Activated CD4-positive, alpha-beta T cell treated with anti-CD3 and anti-CD28 coated beads for 1 hour (primary cell): ENCODE results near the gene NUMA1.

Source experiments
- DNase-seq: peaks from one replicate; pipeline ENCODE4 v3.0.0-alpha.2; 2020

Gene NUMA1

DNA sequence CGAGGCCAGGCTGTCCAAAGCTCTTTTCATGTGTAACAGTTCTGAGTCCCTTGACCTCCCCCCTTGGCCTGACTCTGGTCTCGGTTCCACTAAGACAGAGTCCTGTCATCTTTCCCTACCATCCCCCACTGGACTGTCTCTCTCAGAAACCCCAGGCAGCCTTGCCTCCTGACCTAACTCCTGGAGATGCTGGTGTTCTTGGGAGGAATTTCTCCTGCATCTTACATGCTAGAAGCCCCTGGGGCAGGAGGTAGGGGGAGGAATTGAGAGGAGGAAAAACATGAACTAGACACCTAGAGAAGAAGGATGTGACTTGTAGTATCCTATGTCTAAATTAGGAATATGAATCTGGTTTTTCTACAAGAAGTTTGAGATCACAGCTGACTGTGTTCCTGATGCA, 82.3 kb downstream of the NUMA1 start:
- no peak for DNase-seq

DNA sequence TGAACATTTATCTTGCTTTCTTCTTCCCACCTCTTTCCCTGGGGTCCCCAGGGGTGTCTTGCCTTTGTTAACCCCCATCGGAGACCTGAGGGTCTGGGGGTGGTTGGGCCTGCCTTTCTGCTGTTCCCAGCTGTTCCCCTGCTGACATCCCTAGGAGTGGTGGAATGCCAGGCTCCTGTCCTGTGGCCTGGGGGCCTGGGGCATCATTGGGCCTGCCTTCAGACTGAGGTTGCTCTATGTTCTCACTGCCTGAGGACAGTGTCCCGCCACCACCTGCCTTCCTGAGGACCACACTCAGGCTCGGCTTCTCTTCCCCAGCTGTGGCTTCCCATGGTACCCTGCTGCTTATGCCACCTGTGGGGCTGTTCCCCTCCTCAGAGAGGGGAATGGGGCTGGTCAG, 82.7 kb downstream of the NUMA1 start:
- no peak for DNase-seq

DNA sequence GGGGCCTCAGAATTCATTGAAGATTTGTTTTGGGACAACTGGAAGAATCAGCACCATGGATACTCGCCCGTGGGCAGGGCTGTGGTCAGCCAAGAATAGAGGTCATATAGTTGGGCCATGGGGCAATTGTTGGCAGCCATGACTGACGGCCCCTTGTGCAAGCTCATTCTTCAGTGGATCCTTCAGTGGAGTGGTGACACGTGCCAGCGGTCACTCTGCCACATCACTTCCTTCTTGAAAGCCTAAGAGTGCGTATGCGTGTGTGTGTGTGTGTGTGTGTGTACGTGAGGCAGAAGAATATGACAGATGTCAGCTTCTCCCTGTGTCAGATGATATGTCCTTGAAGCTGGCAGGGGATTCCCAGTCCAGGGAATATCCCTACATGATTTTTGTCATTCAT, 83.4 kb downstream of the NUMA1 start:
- DNase-seq = no peak

DNA sequence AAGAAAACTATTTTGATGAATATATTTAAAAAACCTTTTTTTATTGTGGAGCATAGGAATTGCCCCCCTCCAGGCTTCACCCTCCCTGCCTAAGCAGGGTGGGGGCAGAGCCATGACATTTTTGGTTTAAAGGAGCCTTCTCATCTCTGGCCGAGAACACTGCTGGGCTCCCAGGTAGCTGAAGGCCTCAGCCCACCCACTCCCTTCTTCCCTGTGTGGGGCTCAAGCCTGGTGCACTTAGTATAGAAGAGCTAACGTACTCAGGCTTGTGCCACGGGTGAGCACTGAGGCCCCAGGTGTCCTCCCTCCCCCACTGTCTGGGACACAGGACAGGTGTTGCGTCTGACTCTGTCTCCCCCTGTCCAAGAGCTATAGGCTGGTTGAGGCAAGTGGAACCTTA, 83.8 kb downstream of the NUMA1 start:
- no peak for DNase-seq

DNA sequence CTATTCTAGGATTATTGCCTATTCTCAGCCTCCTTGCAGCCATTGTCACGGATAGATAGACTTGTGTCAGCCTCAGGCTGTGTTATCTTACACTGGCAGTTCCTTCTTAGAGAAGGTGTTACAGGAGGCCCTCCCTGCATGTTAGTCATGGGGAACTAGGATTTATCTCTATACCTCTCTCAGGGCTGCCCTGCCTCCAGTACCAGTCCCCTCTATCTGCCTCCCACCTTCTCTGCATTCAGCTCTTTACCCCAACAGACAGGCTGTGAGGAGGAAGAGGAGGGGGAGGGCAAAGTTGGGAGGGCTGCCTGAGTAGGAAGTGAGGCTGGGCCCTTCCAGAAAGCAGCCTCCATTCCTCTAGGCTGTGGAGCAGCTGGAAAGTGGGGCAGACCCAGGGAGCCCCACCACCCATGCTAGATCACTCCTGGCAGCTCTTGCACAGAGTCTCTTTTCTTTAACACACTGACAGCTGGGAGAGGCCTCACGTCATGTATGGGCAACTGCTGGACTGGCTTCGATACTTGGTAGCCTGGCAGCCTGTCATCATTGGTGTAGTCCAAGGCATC, 84.5 kb downstream of the NUMA1 start:
- no peak for DNase-seq

DNA sequence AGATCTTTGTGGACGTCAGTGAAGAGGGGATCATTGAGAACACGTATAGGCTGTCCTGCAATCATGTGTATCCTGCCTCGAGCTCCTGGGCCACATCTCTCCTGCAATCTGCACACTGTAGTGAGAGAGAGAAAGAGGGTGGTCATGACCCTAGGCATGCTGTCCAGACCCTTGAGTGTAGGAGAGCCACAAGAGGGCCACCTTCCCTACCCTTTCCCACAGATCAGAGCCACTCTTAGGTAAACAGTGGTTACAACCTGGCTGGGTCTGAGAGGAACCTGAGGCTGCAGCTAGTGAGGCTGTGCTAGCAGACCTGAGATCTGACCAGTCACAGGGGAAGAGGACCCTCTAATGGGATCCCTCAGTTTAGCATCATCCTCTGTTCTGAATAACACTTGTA, 85.6 kb downstream of the NUMA1 start:
- no peak for DNase-seq

DNA sequence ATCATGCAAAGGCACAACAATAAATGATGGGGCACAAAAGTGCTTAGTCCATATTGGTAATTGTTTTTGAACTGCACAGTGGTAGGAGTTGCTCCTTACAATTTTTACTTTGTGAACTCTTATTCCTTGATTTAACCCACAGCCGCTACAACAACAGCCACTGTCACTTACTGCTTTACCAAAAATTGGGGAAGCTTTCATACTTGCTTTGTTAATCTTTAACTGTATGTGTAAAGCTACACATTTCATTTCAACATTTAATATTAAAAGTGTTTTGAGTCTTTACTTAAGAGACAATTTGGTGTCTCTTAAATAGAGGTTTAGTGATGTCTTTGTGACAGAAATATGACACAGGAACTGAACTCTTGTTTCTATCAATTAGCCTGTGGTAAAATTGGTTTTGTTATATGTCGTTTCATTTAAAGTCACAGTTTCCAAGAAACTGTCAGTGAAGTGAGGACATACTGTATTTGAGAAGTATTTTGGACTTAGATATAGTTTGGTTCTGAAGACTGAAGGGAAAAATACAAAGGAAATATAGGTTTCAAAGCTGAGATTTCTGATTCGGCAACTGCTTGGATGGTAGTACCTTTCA, 88.1 kb downstream of the NUMA1 start:
- no peak for DNase-seq

DNA sequence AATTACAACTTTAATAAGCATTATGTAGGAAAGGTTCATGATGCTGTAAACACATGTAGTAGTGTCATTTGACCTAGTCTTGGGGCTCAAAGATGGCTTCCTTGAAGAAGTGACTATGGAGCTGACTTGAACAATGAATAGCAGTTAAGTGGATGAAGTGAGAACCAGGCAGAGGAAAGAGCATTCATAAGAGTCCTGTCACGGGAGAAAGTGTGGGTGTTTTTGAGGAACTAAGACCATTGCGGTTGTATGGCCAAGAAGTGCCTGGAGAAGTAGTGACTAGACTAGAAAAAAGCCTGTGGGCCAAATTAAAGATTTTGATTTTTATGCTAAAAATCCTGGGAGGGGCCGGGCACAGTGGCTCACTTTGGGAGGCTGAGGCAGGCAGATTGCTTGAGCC, 88.8 kb downstream of the NUMA1 start:
- DNase-seq = no peak

DNA sequence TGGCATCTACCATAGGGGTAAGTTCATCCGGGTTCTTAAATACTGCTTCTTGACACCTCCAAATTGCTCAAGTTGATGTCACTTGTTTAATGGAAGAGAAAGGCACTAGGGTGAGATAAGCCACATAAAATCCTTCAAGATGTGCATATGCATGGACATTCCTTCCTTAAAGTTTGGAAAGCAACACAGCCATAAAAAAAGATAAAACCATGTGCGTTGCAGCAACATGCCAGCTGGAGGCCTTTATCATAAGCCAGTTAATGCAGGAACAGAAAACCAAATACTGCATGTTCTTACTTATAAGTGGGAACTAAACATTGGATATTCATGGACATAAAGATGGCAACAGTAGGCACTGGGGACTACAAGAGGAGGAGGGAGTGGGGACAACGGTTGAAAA, 89.6 kb downstream of the NUMA1 start:
- DNase-seq = no peak

DNA sequence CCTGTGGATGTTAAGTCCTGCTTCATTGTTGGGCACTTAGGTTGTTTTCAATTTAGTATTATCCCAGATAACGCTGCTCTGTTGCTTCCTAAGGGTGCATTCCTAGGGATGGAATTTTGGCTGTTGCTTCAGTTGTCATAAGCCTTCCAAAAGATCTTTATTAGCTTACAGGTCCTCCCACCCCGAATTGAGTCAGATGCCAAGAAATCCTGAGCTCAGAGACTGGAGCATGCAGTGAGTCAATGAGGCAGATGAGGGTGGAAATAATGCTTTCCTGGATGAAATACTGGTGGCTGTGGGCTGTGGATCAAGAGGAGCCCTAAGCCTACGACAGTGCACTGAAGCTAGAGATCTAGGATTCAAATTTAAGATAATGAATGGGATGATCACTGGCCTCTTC, 92.3 kb downstream of the NUMA1 start:
- no peak for DNase-seq

DNA sequence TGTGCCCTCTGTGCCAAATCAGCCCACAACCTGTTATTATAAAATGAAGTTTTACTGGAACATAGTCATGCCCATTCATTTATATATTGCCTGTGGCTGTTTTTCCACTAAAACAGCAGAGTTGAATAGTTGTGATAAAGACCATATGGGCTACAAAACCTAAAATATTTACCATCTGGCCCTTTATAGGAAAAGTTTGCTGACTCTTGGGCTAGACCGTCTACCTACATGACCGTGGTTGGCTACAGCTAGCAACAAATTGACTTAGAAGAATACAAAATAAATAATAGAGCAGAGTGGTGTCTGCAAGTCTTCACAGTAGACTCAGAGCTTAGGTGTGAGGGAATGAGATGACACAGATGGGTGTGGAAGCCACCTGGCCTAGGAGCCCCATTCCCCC, 92.8 kb downstream of the NUMA1 start:
- DNase-seq = no peak

DNA sequence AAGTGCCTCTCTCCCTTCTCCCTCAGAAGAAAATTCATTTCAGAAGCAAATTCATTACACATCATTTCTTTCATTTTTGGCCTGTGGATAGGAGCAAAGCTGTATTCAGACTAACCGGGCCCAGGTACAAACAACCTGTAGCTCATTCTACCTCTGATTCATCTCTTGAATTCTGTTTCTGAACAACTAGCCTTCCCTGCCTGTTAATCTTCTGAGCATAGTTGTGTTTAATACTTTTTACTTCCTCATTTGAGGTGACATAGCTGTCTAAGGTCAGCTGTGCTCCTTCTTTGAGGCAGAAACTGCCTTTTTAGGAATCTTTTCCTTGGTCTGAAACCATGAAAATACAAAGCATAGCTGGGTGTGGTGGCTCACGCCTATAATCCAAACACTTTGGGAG, 94.2 kb downstream of the NUMA1 start:
- no peak for DNase-seq

DNA sequence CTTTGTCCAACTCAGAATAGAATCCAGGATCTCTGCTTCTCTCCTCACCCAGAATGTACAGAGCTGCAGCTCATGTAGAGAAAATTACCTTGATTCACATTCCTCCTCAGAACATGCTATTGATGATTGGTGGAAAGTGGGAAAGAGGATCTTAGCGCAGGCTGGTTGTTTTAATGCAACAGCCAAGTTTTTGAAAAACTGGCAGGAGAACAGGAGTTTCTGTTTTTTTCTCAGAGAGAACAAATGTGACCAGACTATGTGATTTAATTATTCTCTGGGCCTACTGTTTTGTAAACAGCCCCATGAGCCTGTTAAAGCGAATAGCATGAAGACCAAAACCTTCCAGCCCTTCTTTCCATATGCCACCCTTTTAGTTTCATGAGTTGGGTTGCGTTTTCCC, 100.7 kb downstream of the NUMA1 start:
- no peak for DNase-seq

DNA sequence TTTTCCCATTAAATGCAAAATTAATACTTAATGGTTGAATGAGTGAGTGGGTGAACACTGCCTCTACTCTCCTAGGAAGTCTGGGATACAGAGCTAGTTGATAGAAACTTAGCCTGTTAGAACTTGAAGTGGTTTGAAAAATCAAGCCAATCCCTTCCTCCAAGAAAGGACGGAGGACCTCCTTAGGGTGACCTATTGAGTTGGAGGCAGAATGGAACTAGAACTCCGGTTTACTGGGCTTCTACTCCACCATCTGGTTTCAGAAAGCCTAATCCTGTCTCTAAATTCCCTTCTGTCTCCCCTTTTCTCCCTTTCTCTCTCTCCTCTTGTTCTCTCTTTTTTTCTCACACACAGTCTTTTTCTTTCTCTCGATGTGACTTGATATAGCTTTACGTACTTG, 101.2 kb downstream of the NUMA1 start:
- DNase-seq = no peak

DNA sequence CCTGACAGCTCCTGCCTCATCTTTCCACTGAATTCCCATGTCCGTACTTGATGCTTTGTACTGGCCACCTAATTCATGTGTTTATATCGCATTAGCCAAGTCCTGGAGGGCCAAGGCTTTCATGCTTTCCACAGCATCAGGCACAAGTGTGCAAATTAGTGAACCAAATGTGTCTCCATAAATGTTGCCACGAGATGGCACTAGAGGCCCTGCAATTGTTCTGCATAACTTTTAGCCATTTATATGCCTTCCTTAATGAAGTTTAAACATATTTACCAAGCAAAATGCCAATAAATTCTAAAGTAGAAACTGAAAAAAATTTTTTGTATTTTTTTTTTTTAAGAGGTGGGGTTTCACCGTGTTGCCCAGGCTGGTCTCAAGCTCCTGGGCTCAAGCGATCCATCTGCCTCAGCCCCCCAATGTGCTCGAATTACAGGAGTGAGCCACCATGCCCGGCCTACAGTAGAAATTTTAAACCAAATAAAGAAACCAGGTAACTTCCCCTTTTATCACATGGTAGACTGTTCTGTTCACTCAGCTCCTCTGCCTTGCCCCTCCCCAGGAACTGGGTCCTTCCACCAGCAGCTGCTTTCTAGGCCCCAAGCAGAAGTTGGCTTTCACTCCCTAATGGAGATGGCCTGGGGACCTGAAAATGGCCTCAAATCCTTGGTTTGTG, 102.5 kb downstream of the NUMA1 start:
- no peak for DNase-seq

DNA sequence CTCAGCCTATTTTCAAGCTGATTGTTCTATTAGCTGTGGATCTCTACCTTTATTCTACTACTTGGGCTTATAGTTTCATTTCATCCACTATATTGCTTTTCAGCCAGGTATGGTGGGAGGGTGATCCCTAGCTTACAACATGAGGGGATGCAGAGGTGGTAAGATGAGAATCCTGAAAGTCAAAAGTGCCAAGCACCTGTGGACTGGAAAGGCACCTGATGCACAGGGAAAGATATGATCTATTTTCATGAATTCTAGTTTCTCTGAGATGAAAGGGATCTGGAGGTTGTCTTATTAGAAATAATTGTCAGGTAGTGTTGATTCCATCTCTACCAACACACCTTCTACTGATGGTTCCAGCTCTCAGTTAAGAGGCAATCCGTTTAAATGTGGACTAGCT, 103.3 kb downstream of the NUMA1 start:
- DNase-seq = no peak

DNA sequence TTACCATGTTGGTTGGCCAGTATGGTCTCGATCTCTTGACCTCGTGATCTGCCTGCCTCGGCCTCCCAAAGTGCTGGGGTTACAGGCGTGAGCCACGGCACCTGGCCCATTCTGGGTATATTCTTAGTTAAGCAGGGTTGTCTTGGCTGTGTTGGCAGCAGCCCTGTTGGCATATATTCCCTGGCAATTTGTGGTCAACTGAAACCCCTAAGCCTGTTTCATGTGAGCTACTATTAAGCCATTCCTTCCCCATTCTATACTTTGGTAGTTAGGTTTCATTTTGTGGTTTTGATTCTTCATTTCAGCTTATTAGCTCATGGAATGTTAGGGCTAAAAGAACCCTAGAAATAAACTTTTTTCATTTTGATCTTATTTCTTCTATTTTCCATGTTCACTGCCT, 103.8 kb downstream of the NUMA1 start:
- DNase-seq = no peak

DNA sequence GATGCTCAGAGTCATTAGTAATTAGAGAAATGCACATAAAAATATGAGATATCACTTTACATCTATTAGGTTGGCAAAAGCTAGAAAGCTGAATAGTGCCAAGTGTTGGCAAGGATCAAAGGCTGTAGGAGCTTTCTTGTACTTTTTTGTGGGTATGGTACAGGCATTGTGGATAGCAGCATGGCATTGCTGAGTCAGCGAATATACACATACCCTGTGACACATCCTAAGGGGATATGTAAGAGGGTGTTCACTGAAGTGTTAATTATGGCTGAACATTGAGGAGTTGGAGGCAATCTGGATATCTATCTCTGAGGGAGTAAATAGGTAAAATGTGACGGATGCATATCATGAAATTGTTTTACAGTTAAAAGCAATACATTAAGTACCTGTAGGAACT, 108.7 kb downstream of the NUMA1 start:
- no peak for DNase-seq

DNA sequence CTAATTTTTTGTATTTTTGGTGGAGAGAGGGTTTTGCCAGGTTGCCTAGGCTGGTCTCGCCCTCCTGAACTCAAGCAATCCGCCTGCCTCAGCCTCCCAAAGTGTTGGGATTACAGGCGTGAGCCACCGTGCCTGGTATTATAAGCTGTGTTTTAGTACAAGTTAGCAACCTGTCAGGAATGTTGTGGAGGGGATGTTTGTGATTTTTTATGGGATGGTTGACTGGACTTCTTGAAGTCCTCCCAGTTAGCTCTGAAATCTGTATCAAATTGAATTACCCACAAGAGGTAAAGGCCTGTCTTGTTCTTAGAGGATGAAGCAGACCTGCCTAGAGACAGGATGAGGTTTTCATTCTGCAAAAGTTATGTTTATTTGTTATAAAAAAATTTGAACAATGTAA, 115.7 kb downstream of the NUMA1 start:
- no peak for DNase-seq

DNA sequence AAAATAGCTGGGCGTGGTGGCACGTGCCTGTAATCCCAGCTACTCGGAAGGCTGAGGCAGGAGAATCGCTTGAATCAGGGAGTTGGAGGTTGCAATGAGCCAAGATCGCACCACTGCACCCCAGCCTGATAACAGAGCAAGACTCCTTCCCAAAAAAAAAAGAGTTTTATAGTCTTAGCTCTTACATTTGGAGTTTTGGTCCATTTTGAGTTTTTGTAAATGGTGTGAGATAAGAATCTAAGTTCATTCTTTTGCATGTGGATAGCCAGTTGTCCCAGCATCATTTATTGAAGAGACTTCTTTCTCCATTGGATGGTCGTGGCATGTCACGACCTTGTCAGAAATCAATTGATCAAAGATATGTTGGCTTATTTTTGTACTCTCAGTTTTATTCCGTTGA, 116.9 kb downstream of the NUMA1 start:
- no peak for DNase-seq

DNA sequence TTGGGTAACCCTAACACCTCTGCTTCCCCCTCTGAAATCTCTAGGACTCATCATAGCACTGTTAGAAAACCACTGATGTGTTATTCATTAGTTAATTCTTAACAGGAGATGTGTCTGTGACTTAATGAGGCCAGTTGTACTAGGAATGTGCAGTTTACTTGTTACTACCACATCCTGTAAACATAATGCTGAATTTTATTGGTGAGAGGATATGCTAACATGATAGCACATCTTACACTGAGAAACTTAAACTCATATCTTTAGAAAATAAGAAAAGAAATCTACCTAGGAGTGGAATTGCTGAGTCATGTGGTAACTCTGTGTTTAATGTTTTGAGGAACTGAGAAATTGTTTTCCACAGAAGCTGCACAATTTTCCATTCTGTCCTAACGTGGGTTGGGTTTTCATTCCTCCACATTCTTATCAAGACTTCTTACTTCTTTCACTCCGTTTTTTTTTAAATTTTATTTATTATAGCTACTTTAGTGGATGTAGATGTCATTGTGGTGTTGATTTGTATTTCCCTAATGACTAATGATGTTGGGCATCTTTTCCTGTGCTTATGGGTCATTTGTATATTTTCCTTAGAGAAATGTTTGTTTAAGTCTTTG, 117.8 kb downstream of the NUMA1 start:
- no peak for DNase-seq

DNA sequence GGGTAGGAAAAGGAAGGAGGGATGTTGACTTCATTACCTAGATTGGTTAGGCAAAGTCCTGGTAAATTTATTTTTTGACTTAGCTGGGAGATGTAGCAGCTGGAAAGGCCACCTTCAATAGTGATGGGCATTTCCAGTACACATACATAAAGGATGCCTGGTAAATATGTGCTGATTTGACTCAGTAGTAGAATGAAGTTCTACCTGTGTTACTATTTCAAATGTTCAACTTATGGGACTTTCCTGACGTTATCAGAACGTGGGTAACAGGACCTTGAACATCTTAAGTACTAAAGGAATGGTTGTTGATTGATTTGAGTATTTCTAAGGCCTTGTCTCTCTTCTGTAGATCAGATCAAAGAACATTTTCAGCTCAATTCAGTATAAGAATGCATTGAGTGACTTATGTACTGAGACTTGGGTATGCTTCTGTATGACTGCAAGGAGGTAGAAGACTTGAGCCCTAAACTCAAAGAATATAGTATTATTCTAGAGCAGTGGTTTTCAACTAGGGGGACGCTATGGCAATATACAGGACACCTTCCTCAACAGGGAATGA, 124.4 kb downstream of the NUMA1 start:
- no peak for DNase-seq
